HFF-Myc (cell line): Measurements from ENCODE around the gene UGCG.
"Not testable (repeated sequence)": the region's sequence is repeated elsewhere in the genome, so short reads cannot be mapped to it uniquely, and the experiment has no call there.

ENCODE experiments used
- DNase-seq: peaks from one replicate; pipeline ENCODE4 v3.0.0-alpha.2; 2011; ENCODE audit warnings: low read depth; ENCODE audit errors: extremely low read depth
- H3K4me3 ChIP-seq: replicated peaks from 2 replicates; pipeline ENCODE4 v1.5.1; 2011; ENCODE audit warnings: low read depth, mild to moderate bottlenecking, control low read depth, low read length
- CTCF ChIP-seq: IDR thresholded peaks from 2 replicates; pipeline ENCODE4 v1.5.1; 2012; ENCODE audit warnings: mild to moderate bottlenecking, low read depth, low read length, control low read depth; ENCODE audit errors: missing control alignments

Gene UGCG

GRCh38 chr9:111959468-111960359 is 63.1 kb downstream of the UGCG start:
- H3K4me3 ChIP-seq = no peak overlapping the region
- no peak for DNase-seq
- no peak for TF ChIP-seq CTCF

GRCh38 chr9:111960485-111960884 is 63.9 kb downstream of the UGCG start:
- DNase-seq, H3K4me3 ChIP-seq: not testable (repeated sequence)

- no peak for TF ChIP-seq CTCF
- no peak for DNase-seq
- H3K4me3 ChIP-seq = no peak overlapping the region
Measured at GRCh38 chr9:111961009-111961408, 64.4 kb downstream of the UGCG start.

- H3K4me3 ChIP-seq = no peak overlapping the region
- no peak for DNase-seq
- no peak for TF ChIP-seq CTCF
Measured at GRCh38 chr9:111961575-111961974, 65.0 kb downstream of the UGCG start.

- no peak overlapping the region for H3K4me3 ChIP-seq
- no peak for DNase-seq
- TF ChIP-seq CTCF = no peak
Measured at GRCh38 chr9:111962021-111962420, 65.4 kb downstream of the UGCG start.

- no peak for TF ChIP-seq CTCF
- H3K4me3 ChIP-seq = no peak overlapping the region
Measured at GRCh38 chr9:111963995-111964394, 67.4 kb downstream of the UGCG start.

GRCh38 chr9:111965566-111966019 is 69.0 kb downstream of the UGCG start:
- TF ChIP-seq CTCF = no peak
- H3K4me3 ChIP-seq = no peak overlapping the region
- no peak for DNase-seq

More at GRCh38 chr9:111963995-111964394, 67.4 kb downstream of the UGCG start:
- DNase-seq = no peak
